Measurements from ENCODE around the gene SUSD1. TPM values are rescaled to one million over a fixed set of nuclear protein-coding genes. Genes with fewer than 3 reads are reported as not detected.

SUSD1 gene
- total RNA-seq, 3 donors from 2014 or later = 6.4 to 17.3 (median 13.1) TPM

- intact Hi-C loops (cut with DNase I; ENCODE audit: low total_unique reads) = no loop called here
- H3K27ac ChIP-seq = no peak overlapping the region
- TF ChIP-seq POLR2A (IDR thresholded peaks at IDR 0.05) (no peak), POLR2AphosphoS5 (IDR thresholded peaks at IDR 0.05) (no peak), CTCF (IDR thresholded peaks at IDR 0.05) (no peak)
- no peaks in the 10 kb centered on the region for H3K36me3 ChIP-seq
- H3K4me1 ChIP-seq = no peaks in the 10 kb centered on the region
- no peaks in the 10 kb centered on the region for H3K9me3 ChIP-seq
- no peak for DNase-seq (ENCODE audit: low spot score in 2 of 2)
- H3K4me3 ChIP-seq = no peak overlapping the region
- H3K27me3 ChIP-seq = no peaks in the 10 kb centered on the region
These were observed 169.2 kb downstream of the SUSD1 start for GRCh38 chr9:112005939-112006338.

- no peak for TF ChIP-seq POLR2AphosphoS5 (IDR thresholded peaks at IDR 0.05)
- no peak for TF ChIP-seq CTCF (IDR thresholded peaks at IDR 0.05)
- no peak for TF ChIP-seq POLR2A (IDR thresholded peaks at IDR 0.05)
- no peak for DNase-seq (ENCODE audit: low spot score in 2 of 2)
- no peak overlapping the region for H3K4me3 ChIP-seq
These were observed 171.6 kb downstream of the SUSD1 start for GRCh38 chr9:112003538-112003937.

GRCh38 chr9:112002847-112003457 lies 172.1 kb downstream of the SUSD1 start:
- no peak overlapping the region for H3K4me3 ChIP-seq
- H3K9me3 ChIP-seq = no peaks in the 10 kb centered on the region
- intact Hi-C loops (cut with DNase I; ENCODE audit: low total_unique reads) = no loop called here
- H3K27me3 ChIP-seq = no peaks in the 10 kb centered on the region
- TF ChIP-seq POLR2AphosphoS5 (IDR thresholded peaks at IDR 0.05) = no peak
- TF ChIP-seq POLR2A (IDR thresholded peaks at IDR 0.05) = no peak
- TF ChIP-seq CTCF (IDR thresholded peaks at IDR 0.05) = no peak
- H3K36me3 ChIP-seq = no peaks in the 10 kb centered on the region
- H3K4me1 ChIP-seq = no peaks in the 10 kb centered on the region
- DNase-seq (ENCODE audit: low spot score in 2 of 2) = no peak
- H3K27ac ChIP-seq = no peak overlapping the region

More at GRCh38 chr9:112003538-112003937, 171.6 kb downstream of the SUSD1 start:
- H3K9me3 ChIP-seq = no peaks in the 10 kb centered on the region
- no peaks in the 10 kb centered on the region for H3K4me1 ChIP-seq
- no peak overlapping the region for H3K27ac ChIP-seq
- H3K36me3 ChIP-seq = no peaks in the 10 kb centered on the region
- intact Hi-C loops (cut with DNase I; ENCODE audit: low total_unique reads) = no loop called here
- H3K27me3 ChIP-seq = no peaks in the 10 kb centered on the region

GRCh38 chr9:112002131-112002846 lies 172.8 kb downstream of the SUSD1 start:
- Histone ChIP-seq H3K27ac (no peak overlapping the region), H3K27me3 (no peaks in the 10 kb centered on the region), H3K4me3 (no peak overlapping the region), H3K9me3 (no peaks in the 10 kb centered on the region), H3K4me1 (no peaks in the 10 kb centered on the region), H3K36me3 (no peaks in the 10 kb centered on the region)
- DNase-seq (ENCODE audit: low spot score in 2 of 2) = no peak
- no peak for TF ChIP-seq CTCF (IDR thresholded peaks at IDR 0.05)
- TF ChIP-seq POLR2AphosphoS5 (IDR thresholded peaks at IDR 0.05) = no peak
- no peak for TF ChIP-seq POLR2A (IDR thresholded peaks at IDR 0.05)
- intact Hi-C loops (cut with DNase I; ENCODE audit: low total_unique reads) = no loop called here

- no peaks in the 10 kb centered on the region for H3K4me1 ChIP-seq
- no peaks in the 10 kb centered on the region for H3K27me3 ChIP-seq
- H3K4me3 ChIP-seq = no peak overlapping the region
- H3K9me3 ChIP-seq = no peaks in the 10 kb centered on the region
- H3K36me3 ChIP-seq = no peaks in the 10 kb centered on the region
- intact Hi-C loops (cut with DNase I; ENCODE audit: low total_unique reads) = no loop called here
- TF ChIP-seq CTCF (IDR thresholded peaks at IDR 0.05) (no peak), POLR2AphosphoS5 (IDR thresholded peaks at IDR 0.05) (no peak), POLR2A (IDR thresholded peaks at IDR 0.05) (no peak)
- no peak for DNase-seq (ENCODE audit: low spot score in 2 of 2)
- H3K27ac ChIP-seq = no peak overlapping the region
These were observed 174.4 kb downstream of the SUSD1 start for GRCh38 chr9:112000743-112001142.
